GM21529 (cell line): ENCODE data around the gene CNTN4.
"Not testable (repeated sequence)": the region's sequence is repeated elsewhere in the genome, so short reads cannot be mapped to it uniquely, and the experiment has no call there.

ENCODE experiments used
- ATAC-seq: cut with Tn5 transposase; IDR thresholded peaks from one replicate; pipeline ENCODE4 v1.9.1; 2021; ENCODE audit not compliant: unreplicated experiment

CNTN4 gene

GRCh38 chr3:2771741-2772140, 673.1 kb downstream of the CNTN4 start:
- no peak for ATAC-seq

- ATAC-seq: no peak
Measured at GRCh38 chr3:2772803-2773202, 674.1 kb downstream of the CNTN4 start.

- ATAC-seq: no peak
Measured at GRCh38 chr3:2774481-2775249, 676.0 kb downstream of the CNTN4 start.

- ATAC-seq: no peak
Measured at GRCh38 chr3:2783261-2783660, 684.6 kb downstream of the CNTN4 start.

GRCh38 chr3:2784627-2785026, 686.0 kb downstream of the CNTN4 start:
- ATAC-seq: no peak

- ATAC-seq: no peak
Measured at GRCh38 chr3:2790266-2790815, 691.7 kb downstream of the CNTN4 start.

- no peak for ATAC-seq
Measured at GRCh38 chr3:2792432-2792831, 693.8 kb downstream of the CNTN4 start.

GRCh38 chr3:2793987-2794386, 695.3 kb downstream of the CNTN4 start:
- ATAC-seq: no peak

- ATAC-seq: no peak
Measured at GRCh38 chr3:2802429-2802828, 703.8 kb downstream of the CNTN4 start.

GRCh38 chr3:2807514-2807913, 708.8 kb downstream of the CNTN4 start:
- ATAC-seq: no peak

GRCh38 chr3:2810723-2811122, 712.1 kb downstream of the CNTN4 start:
- no peak for ATAC-seq

GRCh38 chr3:2819571-2819970, 720.9 kb downstream of the CNTN4 start:
- ATAC-seq: no peak

- ATAC-seq: not testable (repeated sequence)
Measured at GRCh38 chr3:2820982-2821381, 722.3 kb downstream of the CNTN4 start.

- no peak for ATAC-seq
Measured at GRCh38 chr3:2822611-2823010, 723.9 kb downstream of the CNTN4 start.

- no peak for ATAC-seq
Measured at GRCh38 chr3:2823031-2823430, 724.4 kb downstream of the CNTN4 start.

- no peak for ATAC-seq
Measured at GRCh38 chr3:2823437-2824211, 725.0 kb downstream of the CNTN4 start.

- ATAC-seq: no peak
Measured at GRCh38 chr3:2826036-2826435, 727.4 kb downstream of the CNTN4 start.

GRCh38 chr3:2826453-2826852, 727.8 kb downstream of the CNTN4 start:
- ATAC-seq: peak; percentile 66

GRCh38 chr3:2837239-2837638, 738.6 kb downstream of the CNTN4 start:
- ATAC-seq: no peak

- ATAC-seq: no peak
Measured at GRCh38 chr3:2837910-2838309, 739.2 kb downstream of the CNTN4 start.

GRCh38 chr3:2838546-2839157, 740.0 kb downstream of the CNTN4 start:
- ATAC-seq: no peak

- ATAC-seq: no peak
Measured at GRCh38 chr3:2839876-2840275, 741.2 kb downstream of the CNTN4 start.
